Cardiac muscle cell (in vitro differentiated cells and primary cell): ENCODE measurements around the gene SERF2. TPM values are rescaled to one million over a fixed set of nuclear protein-coding genes. Genes with fewer than 3 reads are reported as not detected.
A peak's percentile ranks its signal among the peaks of the same experiment; 100 is the strongest.
"Not testable (repeated sequence)": the region's sequence is repeated elsewhere in the genome, so short reads cannot be mapped to it uniquely, and the experiment has no call there.

Experiments
- DNase-seq, 2 donors: peaks; one replicate each; pipeline versions ENCODE4 v3.0.0 to v3.0.0-alpha.2; 2010 to 2017; ENCODE audit warnings: low read depth in 1 of 2, low spot score in 1 of 2
- H3K27ac ChIP-seq: fragments of 200-600 bp; sonication (generic); 2 replicates; pipeline ENCODE4 v1.5.1; 2016
- H3K27me3 ChIP-seq: fragments of 200-600 bp; sonication (generic); 2 replicates; pipeline ENCODE4 v1.6.0; 2016; ENCODE audit warnings: control low read depth
- H3K36me3 ChIP-seq: fragments of 200-600 bp; sonication (generic); 2 replicates; pipeline ENCODE4 v1.5.1; 2016; ENCODE audit warnings: control low read depth
- H3K4me1 ChIP-seq: fragments of 200-600 bp; sonication (generic); 2 replicates; pipeline ENCODE4 v1.8.1; 2017; ENCODE audit warnings: low read depth, mild to moderate bottlenecking, mixed run types
- H3K4me3 ChIP-seq: fragments of 200-600 bp; sonication (generic); 2 replicates; pipeline ENCODE4 v1.5.1; 2016; ENCODE audit warnings: mild to moderate bottlenecking
- H3K9me3 ChIP-seq: fragments of 200-600 bp; sonication (generic); 2 replicates; pipeline ENCODE4 v1.5.1; 2017; ENCODE audit warnings: low read depth, mild to moderate bottlenecking, control low read depth
- polyA plus RNA-seq: library from polyadenylated mRNA; unstranded; fragments of >200 nt; fragmentation: Nextera tagmentation; extraction: Ambion mirVana; gene quantifications from 2 replicates; pipeline ENCODE4 v1.2.1, GENCODE V29; 2016
- total RNA-seq: library from RNA; depleted of rRNA; stranded (reverse); fragments of >200 nt; gene quantifications from 2 replicates; pipeline ENCODE4 v1.2.3, GENCODE V29; 2016
- TF ChIP-seq, protein P1 (sequence below): IDR thresholded peaks from 2 replicates; pipeline ENCODE4 v1.5.1; 2012; ENCODE audit warnings: low read depth, mild to moderate bottlenecking, low read length

Gene SERF2
- total and polyA plus RNA-seq, 2 experiments from 2014 or later, result 1,079 to 1,545 TPM

DNA sequence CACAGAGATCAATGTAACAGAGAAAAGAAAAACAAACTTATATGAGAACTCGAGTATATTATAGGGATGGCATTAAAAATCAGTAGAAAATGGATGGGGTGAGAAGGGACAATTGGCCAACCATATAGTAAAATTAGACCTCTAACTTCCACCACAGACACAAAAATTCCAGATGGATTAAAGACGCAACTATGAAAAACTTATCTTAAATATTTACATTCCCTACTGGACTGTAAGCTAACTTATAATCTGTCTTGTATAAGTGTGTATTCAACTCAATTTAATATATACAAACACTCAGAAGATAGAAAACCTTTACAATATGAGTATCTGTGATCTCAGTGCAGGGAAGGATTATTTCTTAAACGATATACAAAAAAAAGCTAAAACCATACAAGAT lies 29.4 kb downstream of the SERF2 start:
- H3K4me3 ChIP-seq, result no peak overlapping the region
- H3K27ac ChIP-seq, result no peak overlapping the region
- TF ChIP-seq, protein P1, sequence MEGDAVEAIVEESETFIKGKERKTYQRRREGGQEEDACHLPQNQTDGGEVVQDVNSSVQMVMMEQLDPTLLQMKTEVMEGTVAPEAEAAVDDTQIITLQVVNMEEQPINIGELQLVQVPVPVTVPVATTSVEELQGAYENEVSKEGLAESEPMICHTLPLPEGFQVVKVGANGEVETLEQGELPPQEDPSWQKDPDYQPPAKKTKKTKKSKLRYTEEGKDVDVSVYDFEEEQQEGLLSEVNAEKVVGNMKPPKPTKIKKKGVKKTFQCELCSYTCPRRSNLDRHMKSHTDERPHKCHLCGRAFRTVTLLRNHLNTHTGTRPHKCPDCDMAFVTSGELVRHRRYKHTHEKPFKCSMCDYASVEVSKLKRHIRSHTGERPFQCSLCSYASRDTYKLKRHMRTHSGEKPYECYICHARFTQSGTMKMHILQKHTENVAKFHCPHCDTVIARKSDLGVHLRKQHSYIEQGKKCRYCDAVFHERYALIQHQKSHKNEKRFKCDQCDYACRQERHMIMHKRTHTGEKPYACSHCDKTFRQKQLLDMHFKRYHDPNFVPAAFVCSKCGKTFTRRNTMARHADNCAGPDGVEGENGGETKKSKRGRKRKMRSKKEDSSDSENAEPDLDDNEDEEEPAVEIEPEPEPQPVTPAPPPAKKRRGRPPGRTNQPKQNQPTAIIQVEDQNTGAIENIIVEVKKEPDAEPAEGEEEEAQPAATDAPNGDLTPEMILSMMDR, result no peak
- H3K9me3 ChIP-seq, result no peaks in the 10 kb centered on the region
- H3K4me1 ChIP-seq, result no peaks in the 10 kb centered on the region
- H3K36me3 ChIP-seq, result peaks cover 6% of the 10 kb centered on the region
- no peak for DNase-seq
- no peaks in the 10 kb centered on the region for H3K27me3 ChIP-seq

DNA sequence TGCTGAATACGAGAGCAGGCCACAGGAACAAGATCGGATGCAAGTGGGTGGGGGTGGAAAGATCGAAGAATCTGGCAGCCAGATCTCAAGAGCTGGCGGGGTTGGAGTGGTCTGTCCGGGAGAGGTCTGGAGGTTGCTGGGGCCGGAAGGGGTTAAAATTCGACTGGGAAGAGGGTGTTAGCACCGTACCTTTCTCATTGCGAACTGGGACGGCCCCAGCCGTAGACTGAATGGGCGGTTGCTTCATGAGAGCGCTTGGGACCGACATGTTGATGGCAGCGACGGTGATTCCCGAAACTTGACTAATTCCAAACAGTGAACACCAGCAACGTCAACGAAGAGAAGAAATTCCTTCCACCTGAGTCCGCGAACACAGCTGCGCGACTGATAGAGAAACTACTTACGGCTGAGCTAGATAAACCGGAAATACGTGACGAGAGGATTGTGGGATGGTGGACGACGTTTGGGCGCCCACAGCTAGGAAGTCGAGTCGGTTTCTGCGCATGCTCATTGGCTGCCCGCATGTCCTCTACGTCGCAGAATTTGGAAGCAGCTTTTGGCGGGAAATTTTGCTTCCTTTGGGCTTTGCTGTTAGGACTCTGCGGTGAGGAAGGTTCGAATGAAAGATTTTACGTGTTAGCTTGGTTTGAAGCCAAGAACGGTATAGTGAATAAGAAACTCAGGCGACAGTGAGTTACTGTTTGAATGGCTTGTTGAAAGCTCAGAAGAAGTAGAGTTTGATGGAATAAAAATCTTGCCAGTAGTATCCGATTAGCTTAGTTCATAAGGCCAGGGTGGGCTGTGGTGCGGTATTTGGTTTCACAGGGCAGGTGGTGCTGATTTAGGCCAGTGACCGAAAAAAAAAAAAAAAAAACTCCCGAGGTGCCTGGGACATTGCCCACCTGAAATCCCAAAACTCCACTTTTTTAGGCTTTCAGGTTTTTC lies 32.5 kb downstream of the SERF2 start, which contains the start of gene MFAP1:
TSS of gene MFAP1 (minus strand) at position 389 of the 945 bp plus-strand sequence. CDS start at position 268, 121 bp downstream.
- Histone ChIP-seq H3K9me3 (no peaks in the 10 kb centered on the region), H3K36me3 (no peaks in the 10 kb centered on the region), H3K4me1 (no peaks in the 10 kb centered on the region), H3K27me3 (no peaks in the 10 kb centered on the region), H3K4me3 (peak within 1 kb of the TSS; percentile 90), H3K27ac (peak within 1 kb of the TSS; percentile 93)
- peak; percentile 95 to 98 for DNase-seq
- TF ChIP-seq, protein P1, result no peak

DNA sequence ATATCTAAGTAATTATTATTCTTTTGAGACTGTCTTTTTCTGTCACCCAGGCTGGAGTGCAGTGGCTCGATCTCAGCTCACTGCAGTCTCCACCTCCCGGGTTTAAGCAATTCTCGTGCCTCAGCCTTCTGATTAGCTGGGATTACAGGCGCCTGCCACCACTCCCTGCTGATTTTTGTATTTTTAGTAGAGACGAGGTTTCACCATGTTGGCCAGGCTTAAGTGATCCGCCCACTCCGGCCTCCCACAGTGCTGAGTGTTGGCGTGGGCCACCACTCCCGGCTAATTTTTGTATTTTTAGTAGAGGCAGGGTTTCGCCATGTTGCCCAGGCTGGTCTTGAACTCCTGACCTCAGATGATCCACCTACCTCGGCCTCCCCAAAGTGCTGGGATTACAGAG lies 33.2 kb downstream of the SERF2 start:
- not testable (repeated sequence) for H3K9me3 ChIP-seq, H3K4me3 ChIP-seq, DNase-seq, H3K27ac ChIP-seq, H3K27me3 ChIP-seq, H3K4me1 ChIP-seq, H3K36me3 ChIP-seq

DNA sequence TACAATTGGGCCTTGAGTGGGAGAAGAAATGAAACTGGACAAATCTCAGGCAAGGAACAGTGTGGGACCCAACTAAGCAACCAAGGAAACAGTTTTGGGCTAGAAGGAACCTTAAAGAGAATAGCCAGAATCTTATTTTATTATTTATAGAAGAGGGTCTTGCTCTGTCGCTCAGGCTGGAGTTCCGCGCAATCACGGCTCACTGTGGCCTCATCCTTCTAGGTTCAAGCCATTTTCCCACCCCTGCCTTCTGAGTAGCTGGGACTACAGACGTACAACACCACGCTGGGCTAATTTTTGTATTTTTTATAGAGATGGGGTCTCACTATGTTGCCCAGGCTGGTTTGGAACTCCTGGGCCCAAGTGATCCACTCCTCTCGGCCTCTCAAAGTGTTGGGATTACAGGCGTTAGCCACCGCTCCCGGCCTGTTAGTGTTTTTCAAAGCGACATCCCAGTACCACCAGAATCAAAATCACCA lies 33.9 kb downstream of the SERF2 start:
- TF ChIP-seq, protein P1, result no peak
- Histone ChIP-seq H3K36me3 (no peaks in the 10 kb centered on the region), H3K27ac (no peak overlapping the region), H3K9me3 (no peaks in the 10 kb centered on the region), H3K4me1 (no peaks in the 10 kb centered on the region), H3K4me3 (peak overlapping the region; percentile 24), H3K27me3 (no peaks in the 10 kb centered on the region)
- no peak for DNase-seq

DNA sequence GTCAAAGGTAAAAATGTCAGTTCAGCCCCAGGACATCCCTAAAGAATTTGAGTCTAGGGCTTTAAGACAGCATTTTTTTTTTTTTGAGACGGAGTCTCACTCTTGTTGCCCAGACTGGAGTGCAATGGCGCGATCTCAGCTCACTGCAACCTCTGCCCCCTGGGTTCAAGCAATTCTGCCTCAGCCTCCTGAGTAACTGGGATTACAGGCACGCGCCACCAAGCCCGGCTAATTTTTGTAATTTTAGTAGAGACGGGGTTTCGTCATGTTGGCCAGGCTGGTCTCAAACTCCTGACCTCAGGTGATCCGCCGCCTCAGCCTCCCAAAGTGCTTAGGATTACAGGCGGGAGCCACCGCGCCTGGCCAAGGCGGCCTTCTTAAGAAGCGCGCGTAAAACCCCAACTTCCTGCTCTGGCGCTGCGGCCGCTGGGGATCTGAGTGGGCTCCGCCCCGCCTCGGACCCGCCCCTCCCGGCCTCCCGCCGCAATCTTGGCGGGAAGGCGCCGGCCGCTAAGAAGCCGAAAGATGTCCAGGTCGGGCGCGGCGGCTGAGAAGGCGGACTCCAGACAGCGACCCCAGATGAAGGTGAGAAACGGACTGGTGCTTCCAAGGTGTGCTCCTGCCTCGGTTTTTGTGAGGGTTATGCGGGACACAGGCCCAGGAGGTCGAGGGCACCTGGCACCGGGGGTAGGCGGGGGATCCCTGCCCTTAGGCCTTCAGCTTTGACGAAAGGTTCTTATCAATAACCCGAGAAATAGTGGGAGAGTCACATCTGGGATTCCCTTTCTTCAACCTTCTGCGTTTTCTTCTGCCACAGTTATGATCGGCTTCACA lies 34.6 kb downstream of the SERF2 start, which contains the start of gene WDR76:
TSS of gene WDR76 (plus strand) at position 495 of the 834 bp plus-strand sequence. CDS start at position 526, 31 bp downstream.
- peak within 1 kb of the TSS; percentile 24 for H3K4me3 ChIP-seq
- TF ChIP-seq, protein P1, result no peak

More for the DNA sequence above, 34.6 kb downstream of the SERF2 start, which contains the start of gene WDR76:
- Histone ChIP-seq H3K36me3 (no peaks in the 10 kb centered on the region), H3K4me1 (no peaks in the 10 kb centered on the region), H3K27ac (peak within 1 kb of the TSS; percentile 16), H3K9me3 (no peaks in the 10 kb centered on the region), H3K27me3 (no peaks in the 10 kb centered on the region)
- DNase-seq, result peak; percentile 80 to 88
